AG04450 (cell line): ENCODE data around the gene CDK5R2. TPM values are rescaled to one million over a fixed set of nuclear protein-coding genes. Genes with fewer than 3 reads are reported as not detected.

ENCODE experiments used
- CTCF ChIA-PET: fragments of 300-600, 350-600 bp; formaldehyde crosslinking; extraction: SDS; loops from one replicate; lab custom pipeline; 2022; ENCODE audit warnings: antibody characterized with exemption, inconsistent platforms; lab: Charles Lee
- POLR2A ChIA-PET: fragments of 350-600 bp; formaldehyde crosslinking; extraction: SDS; loops from one replicate; lab custom pipeline; 2021; ENCODE audit warnings: antibody characterized with exemption, inconsistent platforms; lab: Yijun Ruan, JAX
- DNase-seq: peaks from one replicate; pipeline ENCODE4 v3.0.0-alpha.2; 2011; ENCODE audit warnings: low read depth, low spot score
- H3K27ac ChIP-seq: one replicate; pipeline ENCODE4 v1.5.1; 2012; ENCODE audit warnings: low read depth, low read length, control low read depth
- H3K27me3 ChIP-seq: one replicate; pipeline ENCODE4 v1.6.0; 2012; ENCODE audit warnings: low read length; ENCODE audit not compliant: control insufficient read depth, insufficient read depth
- H3K4me3 ChIP-seq: 2 replicates; pipeline ENCODE4 v1.5.1; 2011; ENCODE audit warnings: mild to moderate bottlenecking, low read depth, low read length, control low read depth
- H3K9me3 ChIP-seq: 2 replicates; pipeline ENCODE4 v1.5.1; 2012; ENCODE audit warnings: low read length; ENCODE audit not compliant: control insufficient read depth, insufficient read depth
- polyA plus RNA-seq: library from polyadenylated mRNA; depleted of rRNA; stranded (reverse); fragments of >200 nt; gene quantifications from 2 replicates; pipeline ENCODE4 v1.2.3, GENCODE V29; 2011
- TF ChIP-seq, protein P1 (sequence below): IDR thresholded peaks from 2 replicates; pipeline ENCODE4 v1.5.1; 2011; ENCODE audit warnings: low read depth, low read length, control low read depth, inconsistent platforms

The CDK5R2 gene
- polyA plus RNA-seq, 1 experiment, result 0.05 TPM

DNA sequence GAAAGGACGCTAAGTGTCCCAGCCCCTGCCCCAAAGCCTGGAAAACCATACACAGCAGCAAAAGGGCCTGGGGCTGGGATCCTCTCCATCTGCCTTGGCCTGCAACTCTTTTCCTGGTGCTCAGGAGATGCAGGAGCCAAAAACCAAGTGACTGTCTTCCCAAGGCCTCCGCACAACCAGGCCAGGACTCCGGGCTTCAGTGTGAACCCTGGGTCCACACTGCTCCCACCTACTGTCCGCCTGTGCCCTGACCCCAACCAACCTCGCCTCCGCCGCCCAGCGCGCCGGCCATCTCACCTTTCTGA lies 24.4 kb downstream of the CDK5R2 start:
- no peak overlapping the region for H3K4me3 ChIP-seq
- ChIA-PET POLR2A (no interaction called here), CTCF (interaction anchor here (0.9 to 1.0 kb wide), 2 partner anchors 9 to 11 kb away, joined by 3 read pairs; no protein-coding TSS in a partner anchor)
- H3K9me3 ChIP-seq, result peaks cover 5% of the 10 kb centered on the region; the same call in 1 of the 2 replicates
- no peak for DNase-seq
- TF ChIP-seq, protein P1, sequence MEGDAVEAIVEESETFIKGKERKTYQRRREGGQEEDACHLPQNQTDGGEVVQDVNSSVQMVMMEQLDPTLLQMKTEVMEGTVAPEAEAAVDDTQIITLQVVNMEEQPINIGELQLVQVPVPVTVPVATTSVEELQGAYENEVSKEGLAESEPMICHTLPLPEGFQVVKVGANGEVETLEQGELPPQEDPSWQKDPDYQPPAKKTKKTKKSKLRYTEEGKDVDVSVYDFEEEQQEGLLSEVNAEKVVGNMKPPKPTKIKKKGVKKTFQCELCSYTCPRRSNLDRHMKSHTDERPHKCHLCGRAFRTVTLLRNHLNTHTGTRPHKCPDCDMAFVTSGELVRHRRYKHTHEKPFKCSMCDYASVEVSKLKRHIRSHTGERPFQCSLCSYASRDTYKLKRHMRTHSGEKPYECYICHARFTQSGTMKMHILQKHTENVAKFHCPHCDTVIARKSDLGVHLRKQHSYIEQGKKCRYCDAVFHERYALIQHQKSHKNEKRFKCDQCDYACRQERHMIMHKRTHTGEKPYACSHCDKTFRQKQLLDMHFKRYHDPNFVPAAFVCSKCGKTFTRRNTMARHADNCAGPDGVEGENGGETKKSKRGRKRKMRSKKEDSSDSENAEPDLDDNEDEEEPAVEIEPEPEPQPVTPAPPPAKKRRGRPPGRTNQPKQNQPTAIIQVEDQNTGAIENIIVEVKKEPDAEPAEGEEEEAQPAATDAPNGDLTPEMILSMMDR, result no peak
- no peak overlapping the region for H3K27ac ChIP-seq
- peaks cover 78% of the 10 kb centered on the region for H3K27me3 ChIP-seq

DNA sequence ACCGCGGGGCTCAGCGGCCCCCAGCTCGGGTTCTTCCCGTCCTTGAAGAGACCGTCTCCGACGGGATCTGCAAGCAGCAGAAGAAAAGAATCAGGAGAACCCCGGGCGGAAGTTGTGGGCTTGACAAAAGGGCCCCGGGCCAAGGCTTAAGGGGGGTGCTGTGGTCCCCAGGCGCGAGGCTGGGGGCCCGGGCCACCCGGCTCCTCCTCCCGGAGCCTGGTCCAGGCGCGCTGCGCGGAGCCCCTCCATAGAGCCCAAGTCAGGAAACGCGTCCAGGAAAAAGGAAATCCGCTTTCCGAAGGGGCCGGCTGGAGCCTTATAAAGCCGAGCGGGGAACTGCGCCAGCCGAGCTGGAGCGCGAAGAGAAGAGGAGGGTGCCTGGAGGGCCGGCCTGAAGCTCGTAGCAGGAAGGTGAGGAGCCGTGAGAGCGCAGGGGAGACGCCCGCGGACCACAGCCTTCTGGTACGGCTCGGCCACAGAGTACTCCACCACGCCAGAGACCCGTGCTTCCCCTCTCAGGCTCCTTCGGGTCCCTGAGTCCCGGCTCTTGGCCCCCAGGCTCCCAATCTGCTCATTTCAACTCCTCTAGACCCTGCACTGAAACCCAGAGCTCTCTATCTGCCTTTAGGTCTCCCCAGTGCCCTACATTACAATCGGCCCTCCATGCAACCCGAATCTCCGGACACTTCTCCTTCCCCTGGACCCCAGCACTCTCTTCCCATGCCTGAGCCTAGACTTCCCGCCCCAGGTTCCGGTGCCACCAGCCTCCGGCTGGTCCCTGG lies 25.0 kb downstream of the CDK5R2 start:
- ChIA-PET CTCF (interaction anchor here (0.9 to 1.0 kb wide), 2 partner anchors 10 to 11 kb away, joined by 3 read pairs; no protein-coding TSS in a partner anchor), POLR2A (no interaction called here)
- no peak overlapping the region for H3K27ac ChIP-seq
- no peak for DNase-seq
- TF ChIP-seq, protein P1, result no peak
- H3K27me3 ChIP-seq, result peaks cover 79% of the 10 kb centered on the region
- peaks cover 5% of the 10 kb centered on the region; the same call in 1 of the 2 replicates for H3K9me3 ChIP-seq
- H3K4me3 ChIP-seq, result no peak overlapping the region

DNA sequence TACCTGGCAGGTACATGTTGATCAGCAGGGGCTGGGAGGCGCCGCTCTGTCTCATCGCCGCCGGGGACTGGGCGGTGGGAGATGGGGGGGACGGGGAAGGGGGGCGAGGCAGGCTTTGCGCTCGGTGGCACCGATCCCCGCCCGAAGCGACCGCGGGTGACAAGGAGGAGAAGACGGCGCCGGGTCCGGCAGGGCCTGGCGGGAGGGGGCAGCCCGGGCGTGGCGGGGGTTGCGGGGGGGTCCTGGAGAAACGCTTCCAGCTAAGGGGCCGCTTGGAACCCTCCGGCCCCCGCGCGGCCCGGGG lies 25.5 kb downstream of the CDK5R2 start, which contains the start of gene FEV:
TSS of gene FEV (minus strand) at position 164 of the 304 bp plus-strand sequence. CDS start at position 55, 109 bp downstream.
- DNase-seq, result no peak
- Histone ChIP-seq H3K9me3 (peaks cover 5% of the 10 kb centered on the region; the same call in 1 of the 2 replicates), H3K4me3 (no peak within 1 kb of the TSS), H3K27ac (no peak within 1 kb of the TSS), H3K27me3 (peaks cover 81% of the 10 kb centered on the region)
- TF ChIP-seq, protein P1, result no peak
- POLR2A ChIA-PET, result no interaction called here
- CTCF ChIA-PET, result interaction anchor here (1.0 kb wide), 1 partner anchor 10 kb away, joined by 3 read pairs; no protein-coding TSS in a partner anchor

DNA sequence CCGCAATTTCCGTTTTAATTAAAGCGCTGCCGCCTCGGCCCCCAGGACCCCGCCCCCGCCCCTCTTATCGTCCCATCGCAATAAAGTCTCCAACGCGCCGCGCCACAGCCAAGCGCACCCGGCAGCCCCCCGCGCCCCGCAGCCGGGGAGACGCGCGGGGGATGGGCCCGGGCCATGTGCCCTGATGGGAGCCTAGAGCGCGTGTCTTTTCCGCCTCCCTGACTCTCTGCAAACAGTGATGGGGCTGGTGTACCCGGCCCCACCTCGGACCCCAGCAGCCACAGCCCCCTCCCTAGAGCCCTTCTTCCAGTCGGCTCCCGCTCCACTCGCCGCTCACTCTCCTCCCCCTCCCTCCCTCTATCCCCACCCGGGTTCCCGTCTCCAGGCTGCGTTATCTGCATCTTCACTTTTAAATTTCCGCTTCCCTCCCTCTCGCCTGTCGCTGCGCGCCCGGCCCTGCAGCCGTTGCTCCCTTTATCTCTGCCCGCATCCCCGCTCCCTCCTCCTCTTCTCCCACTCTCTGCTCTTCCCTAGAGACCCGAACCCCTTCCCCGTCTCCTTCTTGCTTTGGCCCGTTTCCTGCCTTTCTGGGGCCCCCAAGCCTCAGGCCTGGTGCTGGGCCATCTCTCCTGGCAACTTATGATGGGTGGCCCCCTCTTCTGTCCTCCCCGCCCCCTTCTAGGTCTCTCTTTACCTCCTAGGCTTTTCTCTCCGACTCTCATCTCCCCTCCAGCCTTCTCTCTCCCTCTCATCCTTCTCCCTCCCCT lies 26.0 kb downstream of the CDK5R2 start:
- TF ChIP-seq, protein P1, result no peak
- no peak overlapping the region for H3K27ac ChIP-seq
- POLR2A ChIA-PET, result no interaction called here
- CTCF ChIA-PET, result no interaction called here
- H3K27me3 ChIP-seq, result peaks cover 86% of the 10 kb centered on the region
- no peak overlapping the region for H3K4me3 ChIP-seq
- peaks cover 5% of the 10 kb centered on the region; the same call in 1 of the 2 replicates for H3K9me3 ChIP-seq
- no peak for DNase-seq
